GM12873 (cell line): Measurements from ENCODE around the gene SFI1.

Source experiments
- CTCF ChIP-seq: IDR thresholded peaks from 2 replicates; pipeline ENCODE4 v1.5.1; 2012; ENCODE audit warnings: low read depth, mild to moderate bottlenecking, moderate library complexity, low read length, control low read depth; ENCODE audit not compliant: insufficient read depth; ENCODE audit errors: missing control alignments

Gene SFI1

DNA sequence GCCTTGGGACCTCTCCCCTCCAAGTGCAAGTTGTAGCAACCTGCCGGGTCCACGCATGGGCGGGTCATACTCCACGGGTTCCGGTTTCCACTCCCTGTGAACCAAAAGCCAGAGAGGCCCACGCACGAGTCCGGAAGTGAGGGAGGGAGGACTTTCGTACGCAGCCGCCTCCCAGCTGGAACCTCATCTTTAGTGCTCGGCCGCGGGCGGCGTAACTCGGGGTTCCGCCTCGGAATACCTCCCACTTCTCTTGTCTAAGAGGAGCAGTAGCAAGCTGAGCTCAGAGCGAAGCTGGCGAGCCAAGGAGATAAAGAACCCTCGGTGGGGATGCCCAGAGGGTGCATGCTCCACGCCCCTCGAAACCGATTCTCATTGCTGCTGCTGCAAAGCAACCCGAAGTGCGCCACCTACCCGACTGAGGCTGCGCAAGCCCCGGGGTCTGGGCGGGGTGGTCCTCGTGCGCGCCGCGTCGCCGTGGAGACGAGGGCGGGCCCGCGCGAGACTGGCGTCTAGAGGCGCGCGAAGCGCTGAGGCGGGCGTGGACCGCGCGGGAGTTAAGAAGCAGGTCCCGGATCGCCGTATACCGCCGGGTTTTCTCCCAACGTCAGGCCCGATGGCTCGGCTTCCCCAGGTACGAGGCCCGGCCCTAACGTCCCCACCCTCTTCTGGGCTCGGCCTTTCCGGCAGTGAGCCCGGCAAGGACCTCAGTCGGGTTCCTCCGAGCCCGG lies at the start of gene SFI1:
TSS of gene SFI1 (plus strand) at position 530 of the 728 bp plus-strand sequence. CDS start 11,749 bp downstream, outside the sequence.
- peak; percentile 33 for TF ChIP-seq CTCF

DNA sequence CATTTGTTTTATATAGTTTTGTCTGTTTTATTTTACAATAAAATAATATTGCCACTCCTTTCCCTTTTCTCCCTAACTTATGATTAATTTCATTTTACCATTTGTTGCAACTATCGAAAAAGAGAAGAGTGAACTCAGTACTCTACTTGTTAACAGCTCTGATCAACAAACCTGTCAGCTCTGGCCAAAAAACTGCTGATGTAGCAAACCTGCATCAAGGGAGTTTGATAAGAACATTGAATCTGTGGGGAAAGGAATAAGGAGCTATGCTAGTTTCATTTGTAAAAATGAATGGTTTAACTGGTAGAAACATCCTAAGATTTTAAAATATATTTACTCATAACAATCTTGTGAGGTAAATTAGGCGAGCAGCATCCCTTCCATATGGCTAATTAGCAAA lies 49.6 kb upstream of the SFI1 start:
- TF ChIP-seq CTCF, result no peak

- TF ChIP-seq CTCF, result no peak
Measured at GRCh38 chr22:31447337-31447736, 49.0 kb upstream of the SFI1 start.

DNA sequence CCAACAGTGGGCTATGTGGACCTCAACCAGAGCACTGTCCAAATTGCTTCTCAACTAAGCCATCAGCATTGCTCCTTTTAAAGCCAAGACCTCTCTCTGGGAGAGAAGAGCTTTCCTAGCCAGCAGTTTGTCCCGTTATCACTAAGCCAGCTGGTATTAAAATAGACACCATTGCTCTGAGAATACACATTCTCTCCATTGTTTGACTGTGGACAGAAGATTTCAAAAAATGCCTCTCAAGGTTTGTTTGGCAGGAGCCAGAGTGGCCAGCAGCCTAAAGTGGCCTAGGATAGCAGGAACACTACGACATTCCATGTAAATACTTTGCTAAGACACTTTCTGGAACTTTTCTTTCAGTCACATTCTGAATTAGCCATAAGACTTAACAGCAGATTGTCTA lies 48.0 kb upstream of the SFI1 start:
- no peak for TF ChIP-seq CTCF

GRCh38 chr22:31449506-31449905 lies 46.8 kb upstream of the SFI1 start:
- TF ChIP-seq CTCF, result no peak

- peak; percentile 69 for TF ChIP-seq CTCF
Measured at GRCh38 chr22:31451709-31452571, 44.4 kb upstream of the SFI1 start.

DNA sequence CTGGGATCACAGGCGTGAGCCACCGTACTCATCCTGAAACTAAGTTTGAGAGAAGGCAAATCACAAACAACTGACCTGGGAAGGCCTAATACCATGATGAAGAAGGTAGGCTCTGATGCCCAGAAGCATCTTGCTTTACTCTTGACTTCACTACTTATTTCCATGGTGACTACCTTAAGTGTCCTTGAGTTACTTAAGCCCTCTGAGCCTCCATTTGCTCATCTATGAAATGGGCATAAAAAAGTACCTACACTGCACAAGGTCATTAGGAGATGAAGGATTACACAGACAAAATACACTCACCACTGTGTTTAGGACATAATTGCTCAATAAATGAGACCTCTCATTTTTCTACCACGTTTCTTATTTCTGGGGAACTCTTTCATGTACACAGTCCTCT lies 34.6 kb upstream of the SFI1 start:
- no peak for TF ChIP-seq CTCF
